ENCODE data around the gene SAP30BP. TPM values are rescaled to one million over a fixed set of nuclear protein-coding genes. Genes with fewer than 3 reads are reported as not detected.

Gene SAP30BP
- total RNA-seq, 1 experiment from 2014 or later = 80.3 TPM

DNA sequence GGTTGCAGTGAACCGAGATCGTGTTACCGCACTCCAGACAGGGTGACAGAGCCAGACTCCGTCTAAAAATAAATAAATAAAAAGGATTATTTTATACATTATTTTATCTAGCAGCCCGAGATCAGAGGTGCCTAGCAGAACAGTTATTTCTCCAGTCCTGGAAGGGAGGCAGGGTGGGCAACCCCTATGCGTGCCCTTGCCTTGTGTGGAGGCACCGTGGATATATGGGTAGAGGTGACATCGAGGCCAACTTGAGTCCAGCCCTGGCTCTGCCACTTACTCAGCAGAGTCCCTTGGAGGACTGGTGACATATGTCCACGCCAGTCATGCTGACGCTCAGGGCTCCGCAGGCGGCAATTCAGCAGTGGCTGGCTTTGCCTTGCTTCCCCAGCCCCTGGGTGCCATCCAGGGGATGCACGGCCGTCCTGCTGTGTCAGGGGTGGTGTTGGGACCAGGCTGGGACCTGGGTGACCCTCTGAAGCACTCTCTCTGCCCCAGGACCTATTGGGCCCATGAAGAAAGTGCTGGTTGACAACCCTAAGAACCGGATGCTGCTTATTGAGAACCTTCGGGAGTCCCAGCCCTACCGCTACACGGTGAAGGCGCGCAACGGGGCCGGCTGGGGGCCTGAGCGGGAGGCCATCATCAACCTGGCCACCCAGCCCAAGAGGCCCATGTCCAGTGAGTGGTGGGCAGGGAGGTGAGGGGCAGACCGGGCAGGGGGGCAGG, 84.7 kb downstream of the SAP30BP start:
- Histone ChIP-seq H3K9me3 (ENCODE audit: insufficient read depth, low read depth) (no peaks in the 10 kb centered on the region), H3K4me1 (replicated peaks; ENCODE audit: insufficient read depth) (0 out of 2 replicates have a peak, but pooled peaks cover 3% of the 10 kb centered on the region), H3K27me3 (ENCODE audit: insufficient read depth, low read depth) (no peaks in the 10 kb centered on the region), H3K4me3 (no peak overlapping the region), H3K79me2 (ENCODE audit: low read depth) (no peaks in the 10 kb centered on the region), H2AFZ (no peak overlapping the region), H4K20me1 (ENCODE audit: insufficient read depth) (peaks cover 3% of the 10 kb centered on the region; the same call in 1 of the 2 replicates), H3F3A (ENCODE audit: insufficient read depth, low read depth) (peaks cover 39% of the 10 kb centered on the region), H3K36me3 (ENCODE audit: low read depth) (peaks cover 6% of the 10 kb centered on the region; the same call in 1 of the 2 replicates), H3K9me2 (ENCODE audit: insufficient read depth) (no peaks in the 10 kb centered on the region), H3K4me2 (no peak overlapping the region), H3K27ac (no peak overlapping the region)
- ChIA-PET POLR2A (ENCODE audit: unreplicated experiment) (no interaction called here), CTCF (no interaction called here)
- no peak for TF ChIP-seq EZH2 (IDR thresholded peaks at IDR 0.05; ENCODE audit: low read depth)
- no peak for TF ChIP-seq CTCF (conservative IDR thresholded peaks at IDR 0.05)
- BruUV-seq (replicated peaks) = no TSS peak
- DNase-seq = no peak
- intact Hi-C loops (cut with micrococcal nuclease; ENCODE audit: unreplicated experiment) = no loop called here

DNA sequence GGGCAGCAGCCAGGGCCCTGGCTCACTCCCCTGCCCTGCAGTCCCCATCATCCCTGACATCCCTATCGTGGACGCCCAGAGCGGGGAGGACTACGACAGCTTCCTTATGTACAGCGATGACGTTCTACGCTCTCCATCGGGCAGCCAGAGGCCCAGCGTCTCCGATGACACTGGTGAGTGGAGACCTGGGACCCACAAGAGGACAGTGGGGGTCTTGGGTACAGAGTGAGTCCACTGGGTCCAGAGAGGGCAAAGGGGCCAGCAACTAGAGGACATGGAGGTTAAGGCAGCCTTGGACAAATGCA, 85.2 kb downstream of the SAP30BP start:
- peaks cover 6% of the 10 kb centered on the region; the same call in 1 of the 2 replicates for H3K36me3 ChIP-seq (ENCODE audit: low read depth)

GRCh38 chr17:75752802-75753513, 85.8 kb downstream of the SAP30BP start:
- POLR2A ChIA-PET (ENCODE audit: unreplicated experiment) = no interaction called here

More for the DNA sequence above, 85.2 kb downstream of the SAP30BP start:
- H3K4me3 ChIP-seq = no peak overlapping the region
- H3K27ac ChIP-seq = no peak overlapping the region
- DNase-seq = no peak
- peaks cover 3% of the 10 kb centered on the region; the same call in 1 of the 2 replicates for H4K20me1 ChIP-seq (ENCODE audit: insufficient read depth)
- H3F3A ChIP-seq (ENCODE audit: insufficient read depth, low read depth) = peaks cover 34% of the 10 kb centered on the region
- no peaks in the 10 kb centered on the region for H3K27me3 ChIP-seq (ENCODE audit: insufficient read depth, low read depth)
- TF ChIP-seq CTCF (conservative IDR thresholded peaks at IDR 0.05) (no peak), EZH2 (IDR thresholded peaks at IDR 0.05; ENCODE audit: low read depth) (no peak)
- BruUV-seq (replicated peaks) = no TSS peak
- ChIA-PET CTCF (no interaction called here), POLR2A (ENCODE audit: unreplicated experiment) (no interaction called here)
- intact Hi-C loops (cut with micrococcal nuclease; ENCODE audit: unreplicated experiment) = no loop called here
- H3K4me1 ChIP-seq (replicated peaks; ENCODE audit: insufficient read depth) = 0 out of 2 replicates have a peak, but pooled peaks cover 3% of the 10 kb centered on the region
- no peaks in the 10 kb centered on the region for H3K9me3 ChIP-seq (ENCODE audit: insufficient read depth, low read depth)
- no peaks in the 10 kb centered on the region for H3K79me2 ChIP-seq (ENCODE audit: low read depth)
- H2AFZ ChIP-seq = no peak overlapping the region
- no peaks in the 10 kb centered on the region for H3K9me2 ChIP-seq (ENCODE audit: insufficient read depth)
- H3K4me2 ChIP-seq = no peak overlapping the region

More at GRCh38 chr17:75752802-75753513, 85.8 kb downstream of the SAP30BP start:
- Histone ChIP-seq H3F3A (ENCODE audit: insufficient read depth, low read depth) (peaks cover 32% of the 10 kb centered on the region), H3K4me3 (no peak overlapping the region), H3K4me2 (no peak overlapping the region), H4K20me1 (ENCODE audit: insufficient read depth) (0 out of 2 replicates have a peak, but pooled peaks cover 3% of the 10 kb centered on the region), H3K27ac (no peak overlapping the region), H3K79me2 (ENCODE audit: low read depth) (no peaks in the 10 kb centered on the region), H3K36me3 (ENCODE audit: low read depth) (peaks cover 6% of the 10 kb centered on the region; the same call in 1 of the 2 replicates), H3K4me1 (replicated peaks; ENCODE audit: insufficient read depth) (no peaks in the 10 kb centered on the region), H2AFZ (no peak overlapping the region), H3K9me2 (ENCODE audit: insufficient read depth) (no peaks in the 10 kb centered on the region), H3K27me3 (ENCODE audit: insufficient read depth, low read depth) (no peaks in the 10 kb centered on the region), H3K9me3 (ENCODE audit: insufficient read depth, low read depth) (no peaks in the 10 kb centered on the region)
- BruUV-seq (replicated peaks) = no TSS peak
- CTCF ChIA-PET = no interaction called here
- TF ChIP-seq CTCF (conservative IDR thresholded peaks at IDR 0.05) (0 out of 2 replicates have a peak, but pooled peaks have one; percentile 12), EZH2 (IDR thresholded peaks at IDR 0.05; ENCODE audit: low read depth) (no peak)
- DNase-seq = no peak
- intact Hi-C loops (cut with micrococcal nuclease; ENCODE audit: unreplicated experiment) = no loop called here

Measured in PC-9 (cell line).